ENCODE data around the gene MPO.

The MPO gene

GRCh38 chr17:58314706-58315015, 33.9 kb upstream of the MPO start:
- no peak overlapping the region for H3K4me3 ChIP-seq (replicated peaks; ENCODE audit: low read depth, low read length)
- no peak for TF ChIP-seq CTCF (IDR thresholded peaks at IDR 0.05; ENCODE audit: low read depth, low read length, missing control alignments)
- no peak for DNase-seq (ENCODE audit: extremely low read depth, low read depth)

- no peak for TF ChIP-seq CTCF (IDR thresholded peaks at IDR 0.05; ENCODE audit: low read depth, low read length, missing control alignments)
- H3K4me3 ChIP-seq (replicated peaks; ENCODE audit: low read depth, low read length), result no peak overlapping the region
- no peak for DNase-seq (ENCODE audit: extremely low read depth, low read depth)
Observed at GRCh38 chr17:58313815-58314705, 33.3 kb upstream of the MPO start.

DNA sequence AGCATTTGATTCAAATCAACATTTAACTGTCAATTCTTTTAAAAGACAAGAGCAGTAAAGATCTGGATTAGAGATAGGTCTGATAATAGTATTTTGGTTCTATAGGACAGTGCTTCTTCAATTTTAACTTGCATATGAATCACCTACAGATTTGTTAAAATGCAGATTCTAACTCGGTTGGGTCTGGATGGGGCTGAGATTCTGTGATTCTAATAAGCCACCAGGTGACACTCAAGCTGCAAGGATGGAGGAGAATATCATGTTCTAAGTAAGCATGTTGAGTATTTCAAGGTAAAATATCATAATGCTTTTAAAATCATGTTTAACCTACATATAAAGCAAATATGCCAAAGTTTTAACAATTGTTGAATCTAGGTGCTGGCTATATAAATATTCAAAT, 32.1 kb upstream of the MPO start:
- no peak for DNase-seq (ENCODE audit: extremely low read depth, low read depth)
- H3K4me3 ChIP-seq (replicated peaks; ENCODE audit: low read depth, low read length), result no peak overlapping the region
- no peak for TF ChIP-seq CTCF (IDR thresholded peaks at IDR 0.05; ENCODE audit: low read depth, low read length, missing control alignments)

DNA sequence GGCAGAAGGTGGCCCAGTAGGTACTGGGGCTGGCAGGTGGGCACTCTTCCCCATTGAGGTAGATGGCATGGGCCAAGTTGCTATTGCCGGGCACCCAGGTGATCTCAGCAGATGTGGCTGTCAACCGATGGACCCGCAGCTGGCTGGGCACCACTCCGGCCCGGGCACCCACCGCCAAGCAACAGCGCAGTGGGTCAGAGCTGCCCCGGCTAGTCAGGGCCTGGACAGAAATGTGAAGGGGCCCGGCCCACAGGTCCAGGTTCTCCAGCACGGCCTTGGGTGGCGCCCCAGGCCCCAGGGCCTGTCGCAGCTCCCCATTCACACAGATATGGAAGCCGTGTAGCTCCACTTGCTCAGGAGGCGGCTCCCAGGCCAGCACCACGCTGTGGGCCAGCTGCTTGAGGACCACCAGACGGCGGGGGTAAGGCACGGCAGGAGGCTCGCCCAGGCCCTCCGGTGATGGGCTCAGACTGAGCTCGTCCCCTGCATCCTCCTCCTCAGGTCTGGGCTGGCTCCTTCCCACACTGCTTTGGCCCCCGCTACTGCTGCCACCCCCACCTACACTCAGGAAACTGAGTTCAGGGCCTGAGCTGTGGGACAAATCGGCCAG, 31.4 kb upstream of the MPO start:
- no peak for DNase-seq (ENCODE audit: extremely low read depth, low read depth)
- no peak overlapping the region for H3K4me3 ChIP-seq (replicated peaks; ENCODE audit: low read depth, low read length)
- TF ChIP-seq CTCF (IDR thresholded peaks at IDR 0.05; ENCODE audit: low read depth, low read length, missing control alignments), result no peak

DNA sequence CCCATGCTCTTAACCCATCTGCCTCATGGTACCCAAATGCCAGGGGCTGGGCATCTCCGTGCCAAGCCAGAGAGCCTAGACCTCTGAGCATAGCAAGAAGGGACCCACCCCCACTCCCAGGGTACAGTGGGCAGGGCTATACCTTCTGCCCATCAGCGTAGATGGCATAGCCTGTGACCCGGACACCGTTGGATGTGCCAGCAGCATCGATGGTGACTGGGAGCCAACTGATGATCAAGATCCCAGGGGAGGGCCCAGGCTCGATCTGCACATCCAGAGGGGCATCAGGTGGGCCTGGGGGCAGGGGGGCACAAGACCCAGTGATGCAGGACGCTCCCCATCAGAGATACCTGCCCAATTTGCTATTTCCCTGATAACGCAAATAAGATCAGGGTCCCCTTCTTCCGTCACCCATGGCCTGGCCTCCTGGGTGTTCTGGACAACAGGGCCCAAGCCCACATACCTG, 30.7 kb upstream of the MPO start:
- DNase-seq (ENCODE audit: extremely low read depth, low read depth), result no peak
- H3K4me3 ChIP-seq (replicated peaks; ENCODE audit: low read depth, low read length), result no peak overlapping the region
- no peak for TF ChIP-seq CTCF (IDR thresholded peaks at IDR 0.05; ENCODE audit: low read depth, low read length, missing control alignments)

- TF ChIP-seq CTCF (IDR thresholded peaks at IDR 0.05; ENCODE audit: low read depth, low read length, missing control alignments), result no peak
- DNase-seq (ENCODE audit: extremely low read depth, low read depth), result no peak
- no peak overlapping the region for H3K4me3 ChIP-seq (replicated peaks; ENCODE audit: low read depth, low read length)
Observed at GRCh38 chr17:58310511-58311428, 30.0 kb upstream of the MPO start.
